Left cardiac atrium (tissue), 4 donors: ENCODE results near the gene FAM53B. TPM values are rescaled to one million over a fixed set of nuclear protein-coding genes. Genes with fewer than 3 reads are reported as not detected.
A peak's percentile ranks its signal among the peaks of the same experiment; 100 is the strongest.

Experiments
- ATAC-seq, 2 donors: fragments of 200-7000 bp; cut with Tn5 transposase; one replicate each; pipeline ENCODE4 v1.9.1; 2020; ENCODE audit warnings: mild to moderate bottlenecking in 2 of 2, moderate library complexity in 2 of 2
- DNase-seq: peaks from one replicate; pipeline ENCODE4 v3.0.0-alpha.2; 2020
- intact Hi-C, 2 donors: fragments of 100-400 bp; cut with DNase I; formaldehyde crosslinking; loops; one replicate each; pipeline versions ENCODE4 v1.14.1 to v1.15.1; 2022 to 2023
- total RNA-seq, 2 donors: library from RNA; stranded (reverse); fragmentation: NEBNext Ultra II Directional; extraction: Animal tissue kit (Norgen Biotek cat#: 25700); gene quantifications; one replicate each; pipeline ENCODE4 v1.2.1, GENCODE V29; 2021
- donor health status: DM: no; HTN: yes; CAD: no.
- donor health status: DM: no; HTN: yes; CAD: no; lungs with severe emphysema.
- donor health status: DM: yes; HTN: yes; CAD: no.
- donor health status: Dilated cardiomyopathy.

The FAM53B gene
- total RNA-seq, 2 donors from 2014 or later: 23.3 to 31.4 TPM

- no peak for ATAC-seq
- DNase-seq: no peak
Measured at GRCh38 chr10:124636271-124636995, 107.7 kb downstream of the FAM53B start.

DNA sequence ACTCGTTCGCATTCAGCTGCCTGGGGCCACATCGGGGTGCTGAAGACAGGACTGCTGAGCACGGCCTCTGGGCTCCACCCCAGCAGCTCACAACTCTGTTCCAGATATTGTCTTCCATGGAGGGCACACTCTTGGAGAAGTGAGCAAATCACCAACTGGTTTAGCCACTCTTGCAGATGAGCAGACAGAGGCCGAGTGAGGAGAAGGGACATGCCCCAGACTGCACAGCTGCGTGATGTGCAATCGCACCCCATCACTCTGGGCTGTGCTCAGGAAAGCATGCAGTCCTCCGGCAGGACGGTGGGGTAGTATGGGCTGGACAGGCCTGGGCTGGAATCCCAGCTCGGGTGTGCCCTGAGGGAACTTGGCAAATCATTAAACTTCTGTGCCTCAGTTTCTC lies 111.6 kb downstream of the FAM53B start:
- intact Hi-C loops: loop anchor here in 1 of 2 donors (2.0 kb wide), 1 partner anchor 108 kb away; no protein-coding TSS in a partner anchor
- DNase-seq (no peak), ATAC-seq (no peak)

More at GRCh38 chr10:124636271-124636995, 107.7 kb downstream of the FAM53B start:
- intact Hi-C loops: no loop called here

- DNase-seq: peak; percentile 77
Measured at GRCh38 chr10:124632064-124632531, 112.1 kb downstream of the FAM53B start.

GRCh38 chr10:124630551-124630950 lies 113.6 kb downstream of the FAM53B start:
- DNase-seq (no peak), ATAC-seq (no peak)
- intact Hi-C loops: no loop called here

More at GRCh38 chr10:124632064-124632531, 112.1 kb downstream of the FAM53B start:
- intact Hi-C loops: loop anchor here in 1 of 2 donors (2.0 kb wide), 1 partner anchor 109 kb away; no protein-coding TSS in a partner anchor
- ATAC-seq: peak; percentile 61 to 68

DNA sequence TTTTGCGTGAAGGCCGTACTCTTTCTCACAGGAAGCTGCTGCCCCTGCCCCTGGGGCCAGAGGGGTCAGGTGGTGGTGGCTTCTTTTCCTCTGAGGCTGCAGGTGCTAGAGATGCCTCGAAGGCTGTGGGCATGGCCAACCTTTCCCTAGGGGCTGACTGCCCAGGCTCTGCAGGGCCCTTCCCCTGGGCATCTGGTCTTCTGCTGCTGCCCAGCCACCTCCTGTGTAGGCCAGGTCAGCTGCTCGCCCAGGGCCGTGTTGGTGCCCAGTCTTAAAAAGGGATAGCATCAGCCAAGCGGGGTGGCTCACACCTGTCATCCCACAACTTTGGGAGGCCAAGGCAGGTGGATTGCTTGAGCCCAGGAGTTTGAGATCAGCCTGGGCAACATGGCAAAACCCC lies 114.3 kb downstream of the FAM53B start:
- intact Hi-C loops: loop anchor here (5.0 to 10.0 kb wide), 2 partner anchors 42 to 85 kb away; no protein-coding TSS in a partner anchor
- DNase-seq (no peak), ATAC-seq (no peak)

DNA sequence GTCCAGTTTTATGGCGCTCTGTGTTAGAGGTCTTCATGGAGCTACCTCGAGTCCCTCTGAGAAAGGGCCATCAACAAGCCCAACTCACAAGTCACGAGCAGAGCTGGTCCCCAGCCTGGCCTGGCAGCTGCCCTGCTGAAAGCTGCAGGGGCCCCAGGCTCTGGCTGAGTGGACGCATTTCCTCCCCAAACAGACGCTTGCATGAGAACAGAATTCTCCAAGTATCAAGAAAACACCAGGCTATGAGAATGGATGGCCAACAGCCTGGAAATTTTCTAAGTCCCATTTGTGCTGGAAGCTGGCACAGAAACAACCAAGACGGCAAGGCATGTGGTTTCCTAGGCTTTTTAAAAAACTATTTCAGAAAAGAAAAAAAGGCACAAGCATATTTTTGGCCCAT lies 114.8 kb downstream of the FAM53B start:
- no peak for DNase-seq
- intact Hi-C loops: loop anchor here (5.0 to 10.0 kb wide), 2 partner anchors 43 to 85 kb away; no protein-coding TSS in a partner anchor
- ATAC-seq: peak in 1 of 2 donors; percentile 45

DNA sequence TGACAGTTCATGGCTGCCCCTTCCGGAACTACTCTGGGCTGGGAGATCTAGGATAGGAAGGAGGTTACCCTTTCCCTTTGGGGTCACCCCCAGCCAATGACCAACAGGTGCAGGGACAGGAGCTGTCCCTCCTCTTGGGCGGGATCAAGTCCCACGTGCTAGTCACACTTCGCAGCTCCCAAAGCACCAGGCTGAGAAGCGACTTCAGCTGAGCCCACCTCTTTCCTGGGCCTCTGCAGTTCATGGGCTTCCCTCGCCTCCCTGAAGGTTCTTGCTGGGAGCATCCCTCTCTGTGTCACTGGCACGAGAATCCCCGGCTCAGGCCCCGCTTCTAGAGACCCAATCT lies 115.5 kb downstream of the FAM53B start:
- intact Hi-C loops: loop anchor here (5.0 to 10.0 kb wide), 2 partner anchors 44 to 84 kb away; no protein-coding TSS in a partner anchor
- DNase-seq (no peak), ATAC-seq (no peak)

DNA sequence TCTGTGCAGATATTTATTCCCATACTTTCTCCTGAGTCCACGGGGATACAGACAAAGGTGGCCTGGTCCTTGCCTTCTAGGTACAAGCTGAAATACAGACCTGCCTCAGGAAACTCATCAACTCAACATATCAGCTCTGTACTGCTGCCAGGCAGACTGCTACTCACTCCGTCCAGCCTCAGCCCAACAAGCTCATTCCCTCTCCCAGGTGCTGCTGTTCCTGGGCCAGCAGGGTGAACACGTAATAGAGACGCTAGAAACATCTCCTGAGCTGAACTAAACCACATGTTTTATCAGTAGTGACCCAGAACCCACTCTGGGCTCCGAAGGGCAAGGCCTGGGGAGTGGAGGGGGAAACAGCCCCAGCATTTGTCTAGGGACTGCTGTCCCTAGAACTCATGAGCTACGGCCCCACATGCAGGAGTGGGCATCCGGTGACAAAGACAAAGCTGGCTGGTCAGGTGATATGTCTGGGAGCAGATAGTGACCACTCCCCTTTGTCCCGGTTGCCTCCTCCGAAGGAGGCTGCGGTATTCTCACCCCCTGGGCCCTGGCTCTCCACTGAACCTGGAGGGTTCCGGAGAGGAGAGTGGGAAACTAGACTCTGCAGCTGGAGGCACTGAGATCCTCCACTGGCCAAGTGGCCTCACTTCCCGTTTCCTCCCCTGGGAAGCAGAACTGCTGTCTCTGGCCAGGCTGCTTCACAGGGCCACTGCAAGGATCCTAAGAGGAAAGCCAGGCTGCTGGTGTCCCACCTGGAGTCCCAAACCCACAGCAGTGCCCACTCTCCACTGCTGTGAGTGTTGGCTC lies 116.1 kb downstream of the FAM53B start:
- DNase-seq: no peak
- ATAC-seq: peak; percentile 23 to 38
- intact Hi-C loops: loop anchor here (5.0 to 10.0 kb wide), 2 partner anchors 44 to 83 kb away; no protein-coding TSS in a partner anchor

GRCh38 chr10:124626759-124627380 lies 117.3 kb downstream of the FAM53B start:
- intact Hi-C loops: loop anchor here (5.0 to 10.0 kb wide), 2 partner anchors 45 to 82 kb away; no protein-coding TSS in a partner anchor
- ATAC-seq (no peak), DNase-seq (no peak)

DNA sequence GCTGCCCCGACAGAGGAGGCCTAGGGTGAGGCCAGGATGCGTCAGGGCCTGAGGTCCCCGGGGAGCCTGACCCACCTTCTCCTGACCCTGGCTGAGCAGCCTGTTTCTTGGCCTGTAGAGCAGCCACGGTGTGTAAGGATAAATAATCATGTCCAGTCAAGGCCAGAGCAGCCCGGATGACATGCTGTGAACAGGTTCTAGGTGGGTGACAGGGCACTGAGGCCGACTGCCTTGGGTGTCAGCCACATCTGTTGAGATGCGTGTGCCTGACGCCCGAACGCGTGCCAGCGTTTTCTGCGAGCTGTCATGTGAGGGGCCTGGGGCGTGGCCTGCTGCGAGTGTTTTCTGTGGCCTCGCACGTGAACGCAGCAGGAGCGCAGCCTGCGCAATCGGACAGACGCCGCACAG lies 118.3 kb downstream of the FAM53B start:
- ATAC-seq (peak; percentile 14 to 33), DNase-seq (peak; percentile 66)
- intact Hi-C loops: loop anchor here (5.0 to 10.0 kb wide), 2 partner anchors 46 to 81 kb away; no protein-coding TSS in a partner anchor

DNA sequence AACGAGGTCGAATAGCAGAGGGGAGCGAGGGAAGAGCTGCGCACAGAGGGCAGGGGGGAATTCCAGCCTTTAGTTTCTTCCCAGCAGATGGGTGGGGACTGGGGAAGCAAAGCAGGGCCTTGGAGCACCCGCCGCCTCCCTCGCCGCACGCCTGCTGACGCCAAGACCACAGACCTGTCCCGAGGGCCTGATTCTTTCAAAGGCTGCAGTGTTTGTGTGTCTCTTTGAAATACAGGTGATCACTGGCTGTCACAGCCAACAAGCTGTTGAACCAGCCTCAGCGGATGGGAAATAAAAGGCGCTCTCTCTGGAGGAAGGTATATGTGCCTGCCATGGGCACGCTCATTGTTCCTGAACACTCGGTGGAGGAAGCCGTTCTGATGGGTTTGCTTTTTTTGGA lies 119.3 kb downstream of the FAM53B start:
- no peak for DNase-seq
- no peak for ATAC-seq
- intact Hi-C loops: loop anchor here (5.0 to 10.0 kb wide), 4 partner anchors 47 to 117 kb away; partner anchors contain the start of gene FAM53B (in 1 of the 2)

DNA sequence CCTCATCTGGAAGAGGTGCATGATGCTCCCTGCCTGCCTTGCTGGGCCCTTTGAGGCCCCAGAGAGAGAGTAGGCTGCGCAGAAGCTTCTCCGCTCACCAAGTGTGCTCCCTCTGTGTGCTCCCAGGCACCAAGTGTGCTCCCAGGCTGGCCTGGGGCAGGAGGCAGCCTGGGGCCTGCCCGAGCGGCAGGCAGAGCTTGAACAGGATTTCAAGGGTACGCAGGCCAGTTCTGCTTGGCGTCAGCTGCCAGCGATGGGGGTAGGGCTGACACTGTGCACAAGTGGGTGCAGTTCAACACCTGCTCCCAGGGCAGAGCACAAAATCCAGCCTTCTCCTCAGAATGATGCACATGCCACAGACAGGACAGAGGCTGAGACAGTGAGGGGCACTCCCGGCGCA lies 119.7 kb downstream of the FAM53B start:
- ATAC-seq (no peak), DNase-seq (no peak)
- intact Hi-C loops: loop anchor here (5.0 to 10.0 kb wide), 3 partner anchors 57 to 118 kb away; partner anchors contain the start of gene FAM53B (in 1 of the 2)

- DNase-seq: no peak
- intact Hi-C loops: loop anchor here (5.0 to 10.0 kb wide), 3 partner anchors 57 to 118 kb away; partner anchors contain the start of gene FAM53B (in 1 of the 2)
- no peak for ATAC-seq
Measured at GRCh38 chr10:124624006-124624405, 120.2 kb downstream of the FAM53B start.

- intact Hi-C loops: loop anchor here (5.0 to 10.0 kb wide), 3 partner anchors 56 to 119 kb away; partner anchors contain the start of gene FAM53B (in 1 of the 2)
- ATAC-seq (no peak), DNase-seq (no peak)
Measured at GRCh38 chr10:124622866-124623536, 121.2 kb downstream of the FAM53B start.

DNA sequence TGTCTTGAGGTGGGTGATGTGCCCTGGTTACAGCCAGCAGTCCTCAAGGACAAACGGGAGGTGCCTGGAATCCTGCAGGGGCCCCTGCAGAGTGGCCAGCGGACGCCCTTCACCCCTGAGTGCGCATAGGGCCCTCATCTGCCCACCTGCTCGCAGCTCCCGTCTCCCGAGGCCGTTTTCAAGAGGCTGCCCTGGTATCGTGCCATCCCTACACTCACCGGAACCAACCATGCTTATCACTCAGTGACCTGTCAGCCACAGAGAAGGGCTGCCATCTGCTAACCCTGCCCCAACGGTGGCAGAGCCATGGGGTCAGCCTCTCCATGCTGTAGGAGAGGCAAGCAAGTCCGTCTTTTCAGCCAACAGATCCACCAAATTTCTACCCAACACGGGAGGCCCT lies 122.0 kb downstream of the FAM53B start:
- intact Hi-C loops: loop anchor here (5.0 to 10.0 kb wide), 3 partner anchors 55 to 120 kb away; partner anchors contain the start of gene FAM53B (in 1 of the 2)
- peak in 1 of 2 donors; percentile 8 for ATAC-seq

DNA sequence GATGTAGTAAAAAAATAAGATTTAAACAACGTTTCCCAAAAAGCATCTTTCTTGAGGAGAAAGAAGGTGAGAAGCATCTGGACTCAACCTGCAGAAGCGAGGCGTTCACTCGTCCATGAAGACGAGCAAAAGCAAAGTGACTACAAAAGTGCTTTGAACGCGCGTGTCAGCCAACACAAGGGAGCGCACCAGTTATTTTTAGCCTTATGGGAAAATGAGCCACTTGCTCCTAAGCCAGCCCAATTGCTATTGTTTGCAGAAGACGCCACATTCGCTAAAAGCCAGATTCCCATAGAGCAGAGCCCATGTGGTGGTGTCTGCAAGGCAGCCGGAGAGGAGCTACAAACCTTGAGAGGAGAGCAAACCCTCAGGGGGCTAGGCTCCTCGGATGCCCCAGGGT lies 122.5 kb downstream of the FAM53B start:
- intact Hi-C loops: loop anchor here (5.0 to 10.0 kb wide), 3 partner anchors 54 to 121 kb away; partner anchors contain the start of gene FAM53B (in 1 of the 2)
- ATAC-seq (peak; percentile 4 to 21), DNase-seq (no peak)

More for the DNA sequence above, 122.0 kb downstream of the FAM53B start:
- DNase-seq: no peak

DNA sequence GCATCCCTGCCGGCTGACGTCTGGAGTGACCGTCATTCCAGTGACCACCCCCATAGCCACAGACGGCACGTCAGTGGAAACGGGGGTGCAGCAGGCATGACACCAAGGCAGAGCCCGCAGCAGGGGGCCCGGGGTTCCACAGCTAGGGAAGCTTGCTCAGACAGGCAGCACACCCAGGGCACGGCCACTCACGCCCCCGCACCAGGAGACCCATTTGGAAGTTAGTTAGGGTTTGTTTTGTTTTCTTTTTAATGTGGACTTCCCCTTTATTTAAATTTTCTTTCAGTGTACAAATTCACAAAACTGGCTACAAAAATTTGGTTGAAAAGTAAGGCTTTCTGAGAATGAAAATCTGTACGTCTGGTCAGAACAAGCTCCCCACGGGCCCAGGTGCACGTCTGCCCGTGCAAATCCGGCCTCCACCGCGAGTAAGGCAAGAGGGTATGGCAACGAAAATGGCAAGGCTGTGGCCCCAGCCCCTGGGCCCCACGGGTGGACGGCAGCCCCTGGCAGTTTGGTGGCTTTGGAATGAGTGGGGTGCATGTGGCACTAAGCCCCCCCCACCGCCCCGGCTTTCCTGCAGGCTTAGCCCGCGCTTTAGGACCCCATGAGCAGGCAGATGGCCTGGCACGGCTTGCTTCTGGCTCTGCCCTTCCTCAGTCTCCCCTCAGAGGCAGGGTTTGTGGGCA lies 124.2 kb downstream of the FAM53B start:
- DNase-seq (no peak), ATAC-seq (no peak)
- intact Hi-C loops: loop anchor here (5.0 to 10.0 kb wide), 3 partner anchors 53 to 122 kb away; partner anchors contain the start of gene FAM53B (in 1 of the 2)
